HG03060 (cell line): Measurements from ENCODE around the gene OR2AE1.
"Not testable (repeated sequence)": the region's sequence is repeated elsewhere in the genome, so short reads cannot be mapped to it uniquely, and the experiment has no call there.

ENCODE experiments used
- ATAC-seq: cut with Tn5 transposase; IDR thresholded peaks from one replicate; pipeline ENCODE4 v1.9.1; 2021; ENCODE audit warnings: low read depth, moderate number of reproducible peaks; ENCODE audit not compliant: unreplicated experiment

The OR2AE1 gene

GRCh38 chr7:99876933-99877332 lies at the start of gene OR2AE1:
TSS of gene OR2AE1 (minus strand) at chr7:99877033. CDS start at chr7:99877033, 0 bp downstream.
- ATAC-seq, result no peak

GRCh38 chr7:99926321-99926720 lies 49.5 kb upstream of the OR2AE1 start:
- no peak for ATAC-seq

GRCh38 chr7:99923200-99923599 lies 46.4 kb upstream of the OR2AE1 start:
- ATAC-seq, result no peak

- ATAC-seq, result no peak
Measured at GRCh38 chr7:99920149-99920548, 43.3 kb upstream of the OR2AE1 start.

GRCh38 chr7:99919814-99920112 lies 42.9 kb upstream of the OR2AE1 start:
- ATAC-seq, result no peak

GRCh38 chr7:99918959-99919813 lies 42.4 kb upstream of the OR2AE1 start, which contains the start of gene TRIM4:
TSS of gene TRIM4 (minus strand) at chr7:99919530. CDS start at chr7:99919401, 129 bp downstream.
- peak; percentile 82 for ATAC-seq

- no peak for ATAC-seq
Measured at GRCh38 chr7:99910976-99911375, 34.1 kb upstream of the OR2AE1 start.

- no peak for ATAC-seq
Measured at GRCh38 chr7:99901581-99901980, 24.7 kb upstream of the OR2AE1 start.

GRCh38 chr7:99899830-99900519 lies 23.1 kb upstream of the OR2AE1 start:
- ATAC-seq, result no peak

GRCh38 chr7:99898836-99899235 lies 22.0 kb upstream of the OR2AE1 start:
- no peak for ATAC-seq

- ATAC-seq, result no peak
Measured at GRCh38 chr7:99898023-99898357, 21.2 kb upstream of the OR2AE1 start.

- no peak for ATAC-seq
Measured at GRCh38 chr7:99897322-99898022, 20.6 kb upstream of the OR2AE1 start.

GRCh38 chr7:99894738-99895137 lies 17.9 kb upstream of the OR2AE1 start:
- no peak for ATAC-seq

GRCh38 chr7:99893280-99893679 lies 16.4 kb upstream of the OR2AE1 start:
- no peak for ATAC-seq

- not testable (repeated sequence) for ATAC-seq
Measured at GRCh38 chr7:99890348-99890747, 13.5 kb upstream of the OR2AE1 start.

- not testable (repeated sequence) for ATAC-seq
Measured at GRCh38 chr7:99888366-99888765, 11.5 kb upstream of the OR2AE1 start.

GRCh38 chr7:99881370-99881769 lies 4.5 kb upstream of the OR2AE1 start:
- no peak for ATAC-seq

- no peak for ATAC-seq
Measured at GRCh38 chr7:99876491-99876890, 342 bp downstream of the OR2AE1 start.

- ATAC-seq, result no peak
Measured at GRCh38 chr7:99868246-99868645, 8.6 kb downstream of the OR2AE1 start.

GRCh38 chr7:99867477-99867876 lies 9.4 kb downstream of the OR2AE1 start:
- ATAC-seq, result not testable (repeated sequence)

- no peak for ATAC-seq
Measured at GRCh38 chr7:99863847-99864440, 12.9 kb downstream of the OR2AE1 start.
